T-helper 17 cell (primary cell): ENCODE measurements around the gene SHISAL1. TPM values are rescaled to one million over a fixed set of nuclear protein-coding genes. Genes with fewer than 3 reads are reported as not detected.

Source experiments
- ATAC-seq: fragments of 150-1000 bp; cut with Tn5 transposase; 2 replicates; pipeline ENCODE4 v1.10.0; 2021; ENCODE audit warnings: mild to moderate bottlenecking, moderate library complexity
- DNase-seq, 3 donors: peaks; one replicate each; pipeline versions ENCODE4 v3.0.0 to v3.0.0-alpha.2; 2020 to 2021
- H3K9me3 ChIP-seq: one replicate; pipeline ENCODE4 v1.7.0; 2013; ENCODE audit warnings: low read length, mild to moderate bottlenecking; ENCODE audit not compliant: control insufficient read depth, poor library complexity, severe bottlenecking
- H3K27ac Mint-ChIP-seq: one replicate; pipeline ENCODE4 v1.8.0; 2022; ENCODE audit warnings: mild to moderate bottlenecking, moderate library complexity, mixed read lengths
- H3K27me3 Mint-ChIP-seq: one replicate; pipeline ENCODE4 v1.8.0; 2022; ENCODE audit warnings: mixed read lengths
- H3K36me3 Mint-ChIP-seq: one replicate; pipeline ENCODE4 v1.8.0; 2022; ENCODE audit warnings: low read depth, mixed read lengths
- H3K4me1 Mint-ChIP-seq: one replicate; pipeline ENCODE4 v1.8.0; 2022; ENCODE audit warnings: mild to moderate bottlenecking, mixed read lengths
- H3K4me3 Mint-ChIP-seq: one replicate; pipeline ENCODE4 v1.8.0; 2022; ENCODE audit warnings: mild to moderate bottlenecking, moderate library complexity, mixed read lengths
- total RNA-seq, 4 donors: library from RNA in 2 of 4; stranded (reverse) in 2 of 4; gene quantifications; one replicate each; pipeline ENCODE4 v1.2.3 and lab custom pipeline; 2022 to 2026

The SHISAL1 gene
- not detected for total RNA-seq
- total RNA-seq (lab: John Stamatoyannopoulos, UW) = 0.08 to 0.12 reads per million in 2 donors

DNA sequence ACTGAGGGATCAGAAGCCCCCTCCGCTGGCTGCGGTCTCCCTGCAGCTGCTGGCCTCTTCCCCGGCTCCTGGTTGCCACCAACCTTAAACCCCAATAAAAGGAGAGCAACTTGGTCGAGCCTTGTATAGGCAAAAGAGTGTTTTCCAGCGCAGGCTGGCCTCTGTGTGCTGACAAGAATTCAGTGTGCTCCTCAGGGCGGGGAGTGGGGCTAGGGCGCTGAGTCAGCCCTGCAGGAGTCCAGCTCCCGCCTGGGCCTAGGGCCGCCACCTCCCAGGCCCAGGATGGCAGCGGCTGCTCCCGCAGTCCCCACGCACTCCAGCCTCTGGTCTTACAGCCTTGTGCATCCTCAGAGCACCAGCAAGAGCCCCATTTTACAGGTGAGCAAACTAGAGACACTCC, at the start of gene SHISAL1:
Gene SHISAL1, minus strand, starts transcription at position 186 of the 400 bp plus-strand sequence. CDS start 12,006 bp downstream, outside the sequence.
- Mint-ChIP-seq H3K4me3 (no peak within 1 kb of the TSS), H3K4me1 (no peaks in the 10 kb centered on the region), H3K27ac (no peak within 1 kb of the TSS), H3K27me3 (peaks cover 8% of the 10 kb centered on the region), H3K36me3 (no peaks in the 10 kb centered on the region)
- DNase-seq (no peak), ATAC-seq (no peak)
- no peaks in the 10 kb centered on the region for H3K9me3 ChIP-seq

DNA sequence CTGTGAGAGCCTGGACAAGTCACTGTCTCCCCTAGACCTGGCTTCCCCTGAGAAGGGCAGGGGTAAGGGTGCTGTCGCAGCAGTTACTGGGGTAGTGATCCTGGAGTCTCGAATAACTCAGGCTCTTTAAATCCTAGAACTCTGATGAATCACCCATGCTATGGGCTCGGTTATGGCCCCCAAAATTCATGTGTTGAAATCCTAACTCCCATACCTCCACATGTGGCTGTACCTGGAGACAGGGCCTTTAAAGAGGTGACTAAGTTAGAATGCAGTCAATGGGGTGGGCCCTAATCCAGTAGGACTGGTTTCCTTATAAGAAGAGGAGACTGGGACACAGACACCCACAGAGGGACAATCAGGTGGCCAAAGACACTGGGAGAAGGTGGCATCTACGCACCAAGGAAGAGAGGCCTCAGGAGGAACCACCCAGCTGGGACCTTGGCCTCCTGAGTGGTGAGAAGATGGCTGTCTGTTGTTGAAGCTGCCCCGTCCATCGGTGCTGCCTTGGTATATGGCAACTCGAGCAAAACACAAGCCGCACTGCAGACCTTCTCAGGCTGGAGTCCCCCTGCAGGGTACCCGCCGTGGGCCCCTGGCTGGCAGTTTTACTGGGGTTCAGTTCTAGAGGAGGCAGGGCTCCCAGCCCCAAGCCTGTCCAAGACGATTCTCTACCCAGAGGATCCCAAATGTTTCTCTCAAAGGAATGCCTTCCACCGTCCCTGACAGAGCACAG, 48.8 kb upstream of the SHISAL1 start:
- no peaks in the 10 kb centered on the region for H3K9me3 ChIP-seq
- DNase-seq (no peak), ATAC-seq (no peak)
- Mint-ChIP-seq H3K27me3 (peaks cover 34% of the 10 kb centered on the region), H3K4me3 (no peak overlapping the region), H3K36me3 (peaks cover 2% of the 10 kb centered on the region), H3K27ac (no peak overlapping the region), H3K4me1 (no peaks in the 10 kb centered on the region)

DNA sequence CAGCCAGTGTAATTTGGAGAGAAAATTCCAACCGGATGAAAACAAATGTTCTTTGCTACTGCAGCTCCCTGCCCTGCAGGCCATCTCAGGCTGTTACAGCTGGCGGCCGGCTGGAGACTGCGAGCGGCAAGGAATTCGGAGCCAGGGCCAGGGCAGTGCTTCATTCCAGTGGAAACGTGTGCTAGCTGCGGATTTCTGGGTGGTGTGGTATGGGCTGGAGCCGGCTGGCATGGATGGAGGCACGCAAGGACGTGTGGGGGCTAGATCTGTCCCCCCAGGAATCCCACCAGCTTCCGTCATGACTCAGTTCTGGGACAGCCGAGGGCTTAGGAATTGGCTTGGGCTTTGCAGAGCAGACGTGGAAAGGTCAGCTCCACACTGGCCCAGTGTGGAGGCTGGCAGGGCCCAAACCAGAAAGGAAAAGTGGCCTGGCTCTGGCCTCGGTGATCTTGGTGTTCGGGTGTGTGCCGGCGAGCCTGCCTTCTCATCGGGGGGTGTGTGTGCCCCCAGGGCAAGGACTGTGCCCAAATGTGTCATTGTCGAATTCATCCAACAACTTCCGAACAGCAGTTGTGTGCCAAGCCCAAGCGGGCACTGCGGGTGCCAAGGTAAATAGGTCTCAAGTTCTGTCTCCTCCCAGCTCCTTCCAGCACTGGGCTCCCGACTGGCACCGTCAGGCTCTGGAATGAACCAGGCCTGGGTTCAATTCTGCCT, 48.1 kb upstream of the SHISAL1 start:
- H3K4me3 Mint-ChIP-seq = no peak overlapping the region
- H3K36me3 Mint-ChIP-seq = peaks cover 2% of the 10 kb centered on the region
- no peak overlapping the region for H3K27ac Mint-ChIP-seq
- H3K27me3 Mint-ChIP-seq = peaks cover 34% of the 10 kb centered on the region
- ATAC-seq = no peak
- DNase-seq = no peak
- H3K9me3 ChIP-seq = no peaks in the 10 kb centered on the region
- H3K4me1 Mint-ChIP-seq = no peaks in the 10 kb centered on the region

DNA sequence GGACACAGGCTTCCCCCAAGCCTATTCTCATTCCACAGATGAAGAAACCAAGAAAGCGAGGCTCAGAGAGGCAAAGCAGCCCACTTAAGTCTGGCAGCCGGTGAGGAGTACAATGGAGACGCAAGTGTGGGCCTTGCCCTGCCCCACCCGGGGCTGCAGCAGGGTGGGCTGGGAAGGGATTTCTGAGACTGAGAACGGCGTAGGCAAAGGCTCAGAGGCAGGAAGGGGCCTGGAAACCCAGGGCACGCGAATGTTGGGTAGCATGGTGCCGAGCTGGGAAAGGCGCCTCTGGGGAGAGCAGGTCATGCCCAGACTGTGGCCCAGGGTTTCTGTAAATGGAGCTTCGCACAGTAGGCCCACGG, 47.5 kb upstream of the SHISAL1 start:
- Mint-ChIP-seq H3K4me3 (no peak overlapping the region), H3K36me3 (peaks cover 2% of the 10 kb centered on the region), H3K4me1 (no peaks in the 10 kb centered on the region), H3K27ac (no peak overlapping the region), H3K27me3 (peaks cover 34% of the 10 kb centered on the region)
- no peak for ATAC-seq
- H3K9me3 ChIP-seq = no peaks in the 10 kb centered on the region
- DNase-seq = no peak

DNA sequence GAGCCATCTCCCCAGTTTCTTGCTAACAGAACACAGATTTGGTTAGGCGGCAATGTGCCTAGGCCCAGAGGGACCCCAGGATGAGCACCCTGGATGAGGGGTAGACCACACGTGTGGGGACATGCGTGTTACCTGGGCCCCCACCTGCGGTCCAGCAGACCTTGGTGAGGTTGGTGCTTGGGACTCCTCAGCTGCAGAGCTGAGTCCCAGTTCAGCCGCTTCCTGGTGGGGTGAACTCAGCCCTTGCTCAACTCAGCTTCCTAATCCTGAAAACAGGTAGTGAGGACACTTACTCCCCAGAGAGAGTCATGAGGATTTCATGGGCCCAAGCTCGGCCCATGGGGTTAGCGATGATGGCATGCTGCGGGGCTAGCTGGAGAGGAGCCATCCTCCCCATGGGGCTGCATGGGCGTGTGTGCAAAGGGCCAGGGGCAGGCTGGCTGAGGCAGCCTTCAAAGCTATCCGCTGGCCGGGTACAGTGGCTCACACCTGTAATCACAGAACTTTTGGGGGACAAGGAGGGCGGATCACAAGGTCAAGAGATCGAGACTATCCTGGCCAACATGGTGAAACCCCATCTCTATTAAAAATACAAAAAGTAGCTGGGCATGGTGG, 46.9 kb upstream of the SHISAL1 start:
- no peak for DNase-seq
- Mint-ChIP-seq H3K27me3 (peaks cover 37% of the 10 kb centered on the region), H3K4me3 (no peak overlapping the region), H3K36me3 (peaks cover 2% of the 10 kb centered on the region), H3K27ac (no peak overlapping the region), H3K4me1 (no peaks in the 10 kb centered on the region)
- ATAC-seq = no peak
- H3K9me3 ChIP-seq = no peaks in the 10 kb centered on the region

DNA sequence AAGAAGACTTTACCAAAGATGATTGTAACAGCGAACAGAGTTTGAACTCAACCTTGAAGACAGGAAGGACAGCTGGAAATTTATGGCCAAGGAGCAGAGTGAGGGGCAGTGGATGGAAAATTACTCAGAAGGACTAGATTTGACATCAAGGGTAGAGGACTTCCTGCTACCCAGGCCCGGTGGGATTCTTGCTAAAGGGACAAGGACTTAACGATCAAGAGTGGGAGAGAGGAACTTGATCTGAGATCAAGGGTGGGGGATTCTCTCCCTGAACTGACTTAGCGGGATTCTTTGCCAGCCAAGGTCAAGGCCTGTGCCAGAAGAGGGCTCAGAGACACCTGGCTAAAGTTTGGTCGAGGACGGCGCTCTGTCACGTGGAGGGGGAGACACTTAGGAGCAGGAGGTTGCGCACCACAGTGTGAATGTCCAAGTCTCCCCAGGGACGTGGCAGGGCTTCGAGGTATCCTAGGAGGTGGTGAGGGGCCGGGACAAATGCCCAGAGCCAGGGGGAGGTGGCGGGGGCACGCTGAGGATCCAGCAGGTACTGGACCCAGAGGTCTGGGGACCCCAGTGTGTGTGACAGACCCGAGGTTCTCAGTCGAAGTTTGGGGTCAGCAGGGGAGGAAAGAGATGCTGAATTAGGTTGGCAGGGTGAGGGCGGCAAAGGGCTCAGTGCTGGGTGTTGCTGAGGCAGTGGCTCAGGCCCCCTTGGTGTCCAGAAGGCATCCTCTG, 46.1 kb upstream of the SHISAL1 start:
- H3K9me3 ChIP-seq = no peaks in the 10 kb centered on the region
- Mint-ChIP-seq H3K4me3 (no peak overlapping the region), H3K4me1 (no peaks in the 10 kb centered on the region), H3K36me3 (peaks cover 2% of the 10 kb centered on the region), H3K27me3 (peaks cover 44% of the 10 kb centered on the region), H3K27ac (no peak overlapping the region)
- ATAC-seq = no peak
- no peak for DNase-seq

DNA sequence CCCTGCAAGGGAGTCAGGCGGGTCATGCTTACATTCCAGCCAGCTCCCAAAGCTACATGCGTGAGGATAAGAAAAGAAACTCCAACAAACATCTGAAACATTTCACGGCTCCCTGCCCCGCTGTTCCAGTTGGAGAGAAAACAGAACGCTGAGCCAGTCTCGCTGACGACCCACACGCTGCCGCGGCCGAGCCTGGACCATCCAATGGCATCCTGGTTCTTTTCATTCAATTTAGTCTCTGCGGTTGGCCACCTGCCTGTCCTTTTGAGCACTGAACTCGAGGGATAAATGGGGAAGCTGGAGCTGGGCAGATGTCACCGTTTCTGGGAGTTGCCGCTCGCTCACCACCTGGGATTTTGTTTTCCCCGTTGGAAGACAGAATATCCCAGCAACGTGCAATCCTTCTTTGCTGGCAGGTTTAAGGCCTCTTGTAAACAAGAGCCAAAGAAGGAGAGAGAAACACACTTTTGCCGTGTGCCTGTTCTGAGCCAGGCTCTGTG, 45.3 kb upstream of the SHISAL1 start:
- peaks cover 2% of the 10 kb centered on the region for H3K36me3 Mint-ChIP-seq
- H3K9me3 ChIP-seq = no peaks in the 10 kb centered on the region
- H3K27me3 Mint-ChIP-seq = peaks cover 53% of the 10 kb centered on the region
- no peak overlapping the region for H3K27ac Mint-ChIP-seq
- no peak for ATAC-seq
- no peak for DNase-seq
- H3K4me1 Mint-ChIP-seq = no peaks in the 10 kb centered on the region
- no peak overlapping the region for H3K4me3 Mint-ChIP-seq

DNA sequence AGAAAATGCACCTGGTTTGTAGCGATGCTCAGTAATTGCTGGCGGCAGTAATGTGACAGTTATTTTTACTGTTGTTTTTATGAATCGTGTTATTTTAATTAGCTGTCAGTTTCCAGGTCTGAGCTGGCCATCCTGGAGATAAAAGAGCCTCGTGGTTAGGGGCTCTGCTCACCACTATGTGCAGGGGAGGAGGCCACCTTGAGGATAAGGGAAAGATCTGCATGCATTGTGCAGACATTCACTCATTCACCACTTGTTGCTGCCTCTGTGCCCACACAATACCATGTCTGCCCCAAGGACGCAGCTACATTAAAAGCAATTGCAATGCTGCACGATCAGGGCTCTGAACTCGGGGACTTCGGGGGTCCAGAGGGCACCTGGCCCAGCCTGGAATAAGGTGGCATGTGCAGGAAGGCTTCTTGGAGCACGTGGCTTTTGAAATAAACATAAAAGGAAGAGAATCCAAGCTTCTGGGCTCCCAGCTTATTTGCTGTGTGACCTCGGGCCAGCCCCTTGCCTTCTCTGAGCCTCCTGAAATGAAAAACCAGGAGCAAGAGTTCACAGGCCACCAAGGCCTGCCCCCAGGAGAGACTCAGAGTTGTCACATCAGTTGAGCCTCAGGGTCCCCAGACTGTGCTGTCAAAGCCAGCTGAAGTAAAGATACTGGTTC, 44.7 kb upstream of the SHISAL1 start:
- H3K36me3 Mint-ChIP-seq = peaks cover 2% of the 10 kb centered on the region
- no peaks in the 10 kb centered on the region for H3K9me3 ChIP-seq
- H3K4me1 Mint-ChIP-seq = no peaks in the 10 kb centered on the region
- H3K27ac Mint-ChIP-seq = no peak overlapping the region
- no peak for DNase-seq
- peaks cover 57% of the 10 kb centered on the region for H3K27me3 Mint-ChIP-seq
- H3K4me3 Mint-ChIP-seq = no peak overlapping the region
- no peak for ATAC-seq

DNA sequence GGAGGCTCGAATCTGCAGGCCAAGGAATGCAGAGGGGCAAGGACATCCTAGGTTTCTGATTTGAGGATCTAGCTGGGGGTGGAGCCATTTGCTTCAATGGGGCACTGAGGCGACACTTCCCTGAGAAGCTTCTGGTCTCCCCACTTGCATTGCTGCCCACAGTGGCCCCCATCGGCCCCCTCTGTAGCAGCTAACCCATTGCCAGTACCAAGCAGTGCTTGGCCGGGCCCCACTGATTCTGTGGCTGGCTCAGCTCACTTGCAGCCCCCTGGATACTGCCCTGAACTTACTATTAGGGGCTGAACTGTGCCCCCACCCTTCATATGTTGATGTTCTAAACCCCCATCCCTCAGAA, 42.9 kb upstream of the SHISAL1 start:
- H3K9me3 ChIP-seq = no peaks in the 10 kb centered on the region
- DNase-seq (no peak), ATAC-seq (no peak)
- Mint-ChIP-seq H3K4me1 (peaks cover 3% of the 10 kb centered on the region), H3K36me3 (peaks cover 2% of the 10 kb centered on the region), H3K27me3 (peaks cover 72% of the 10 kb centered on the region), H3K27ac (no peak overlapping the region), H3K4me3 (no peak overlapping the region)

DNA sequence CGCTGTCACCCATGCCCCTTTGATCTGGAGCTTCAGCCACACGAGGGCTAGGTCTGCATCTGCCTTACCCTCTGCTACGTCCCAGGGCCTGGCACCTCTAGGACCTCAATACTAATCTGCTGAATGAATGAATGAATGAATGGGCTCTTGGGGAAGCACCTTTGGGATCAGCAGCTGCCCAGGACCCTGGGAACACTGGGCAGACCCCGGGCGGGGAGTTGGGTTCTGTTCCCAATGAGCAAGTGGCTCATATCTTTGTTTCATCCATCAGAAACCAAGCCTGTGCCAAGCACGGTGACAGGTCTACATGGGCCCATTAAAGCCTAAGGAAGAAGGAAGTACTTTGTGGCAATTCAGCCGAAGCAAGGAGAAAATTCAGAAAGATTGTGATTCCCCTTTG, 41.5 kb upstream of the SHISAL1 start:
- DNase-seq (no peak), ATAC-seq (no peak)
- peaks cover 77% of the 10 kb centered on the region for H3K27me3 Mint-ChIP-seq
- no peak overlapping the region for H3K4me3 Mint-ChIP-seq
- H3K36me3 Mint-ChIP-seq = peaks cover 2% of the 10 kb centered on the region
- no peaks in the 10 kb centered on the region for H3K9me3 ChIP-seq
- H3K4me1 Mint-ChIP-seq = peaks cover 3% of the 10 kb centered on the region
- H3K27ac Mint-ChIP-seq = no peak overlapping the region

DNA sequence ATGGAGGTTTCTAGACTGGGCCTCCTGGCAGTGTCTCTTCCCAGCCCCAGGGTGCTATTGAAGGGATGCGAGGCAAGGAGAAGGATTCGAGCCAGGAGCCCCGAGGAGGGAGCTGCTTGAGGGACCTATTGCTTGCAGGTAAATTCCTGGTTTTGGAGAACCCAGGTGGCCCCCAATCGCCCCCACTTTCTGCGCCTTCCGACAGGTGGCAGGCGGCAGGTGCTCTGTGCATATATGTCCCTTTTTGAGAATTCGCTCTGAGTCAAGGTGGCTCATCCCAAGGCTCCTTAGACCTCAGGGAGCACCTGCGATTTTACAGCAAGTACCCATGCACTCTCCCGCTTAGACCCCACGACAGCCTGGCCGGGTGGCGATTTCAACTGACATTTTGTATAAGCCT, 40.3 kb upstream of the SHISAL1 start:
- DNase-seq = no peak
- ATAC-seq = no peak
- H3K4me3 Mint-ChIP-seq = no peak overlapping the region
- peaks cover 3% of the 10 kb centered on the region for H3K4me1 Mint-ChIP-seq
- no peak overlapping the region for H3K27ac Mint-ChIP-seq
- peaks cover 67% of the 10 kb centered on the region for H3K27me3 Mint-ChIP-seq
- no peaks in the 10 kb centered on the region for H3K9me3 ChIP-seq
- H3K36me3 Mint-ChIP-seq = peaks cover 2% of the 10 kb centered on the region

DNA sequence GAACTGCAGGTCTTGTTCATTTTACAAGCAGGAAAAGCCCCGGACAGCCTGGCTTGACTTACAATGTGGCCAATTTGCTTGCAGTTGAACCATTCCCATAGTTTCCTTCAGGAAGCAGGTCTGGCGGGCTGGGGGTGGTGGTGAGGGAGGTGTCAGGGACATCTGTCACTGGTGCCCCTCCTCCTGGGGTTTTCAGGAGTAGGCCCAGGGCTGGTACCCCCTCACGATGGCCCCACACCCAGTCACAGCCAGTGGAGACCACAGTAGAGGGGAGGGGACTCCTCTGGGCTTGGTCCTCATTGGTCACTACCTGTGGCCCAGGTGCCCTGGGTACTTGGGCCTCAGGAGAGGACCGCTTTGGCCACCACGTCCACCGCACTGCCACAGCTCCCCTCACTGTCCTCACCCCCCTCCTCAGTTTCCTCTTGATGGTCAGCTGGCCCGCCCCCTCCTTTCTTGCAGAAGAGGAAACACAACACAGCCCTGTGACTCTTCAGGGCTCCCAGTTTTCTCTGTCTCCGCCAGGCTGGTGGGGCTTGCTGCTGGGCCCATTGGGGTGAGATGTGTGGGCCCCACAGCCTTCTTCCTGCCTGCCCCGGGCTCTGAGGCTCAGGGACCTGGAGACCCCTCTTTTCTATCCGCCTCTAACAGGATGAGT, 39.8 kb upstream of the SHISAL1 start:
- Mint-ChIP-seq H3K36me3 (peaks cover 2% of the 10 kb centered on the region), H3K27ac (no peak overlapping the region), H3K27me3 (peaks cover 61% of the 10 kb centered on the region), H3K4me1 (peaks cover 3% of the 10 kb centered on the region), H3K4me3 (no peak overlapping the region)
- DNase-seq (no peak), ATAC-seq (no peak)
- no peaks in the 10 kb centered on the region for H3K9me3 ChIP-seq
